GM13976 (cell line): Measurements from ENCODE around the gene FTO.

Source experiments
- DNase-seq: peaks from one replicate; pipeline ENCODE4 v3.0.0; 2012; ENCODE audit warnings: low spot score
- in situ Hi-C: fragments of 300-500 bp; cut with MboI; formaldehyde crosslinking; loops from one replicate; pipeline ENCODE4 v1.12.0; 2022; ENCODE audit warnings: low sequenced_read_pairs, mixed read lengths, inconsistent platforms; ENCODE audit not compliant: unreplicated experiment
- TF ChIP-seq, protein P1 (sequence below): IDR thresholded peaks from 2 replicates; pipeline ENCODE4 v1.5.1; 2012; ENCODE audit warnings: borderline replicate concordance, mild to moderate bottlenecking; ENCODE audit not compliant: insufficient read depth; ENCODE audit errors: extremely low read depth, missing control alignments, control extremely low read depth

The FTO gene

DNA sequence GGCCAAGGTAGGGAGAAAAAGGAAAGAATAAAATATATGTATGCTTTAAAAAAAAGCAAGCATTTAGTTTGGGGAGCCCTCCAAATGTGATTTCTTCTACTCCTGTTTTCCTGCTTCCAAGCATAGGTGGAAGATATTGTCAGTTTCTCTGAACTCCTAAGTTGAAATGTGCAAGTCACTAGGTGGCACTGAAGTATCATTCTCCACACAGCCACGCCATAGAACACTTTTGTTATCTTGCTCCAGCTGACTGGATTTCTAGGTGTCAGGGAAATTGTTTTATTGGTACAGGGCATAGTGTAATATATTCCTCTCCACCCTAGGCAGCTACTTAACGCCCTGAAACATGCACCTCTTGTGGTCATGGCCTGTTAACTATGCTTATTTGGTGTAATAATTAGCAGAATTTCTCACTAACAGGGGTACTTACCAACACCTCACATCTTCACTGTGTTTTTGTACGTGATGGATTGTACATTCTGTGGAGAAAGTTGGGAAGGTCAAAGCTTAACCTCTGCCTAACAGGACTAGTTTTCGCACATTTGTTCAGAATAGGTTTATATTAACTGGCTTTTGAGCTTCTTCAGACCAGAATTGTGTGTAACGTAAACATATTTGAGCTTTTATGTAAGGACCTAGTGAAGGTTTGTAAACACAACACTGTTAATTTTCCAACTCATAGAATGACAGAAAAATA is 69.3 kb downstream of the FTO start:
- in situ Hi-C loops: no loop called here
- TF ChIP-seq, protein P1, sequence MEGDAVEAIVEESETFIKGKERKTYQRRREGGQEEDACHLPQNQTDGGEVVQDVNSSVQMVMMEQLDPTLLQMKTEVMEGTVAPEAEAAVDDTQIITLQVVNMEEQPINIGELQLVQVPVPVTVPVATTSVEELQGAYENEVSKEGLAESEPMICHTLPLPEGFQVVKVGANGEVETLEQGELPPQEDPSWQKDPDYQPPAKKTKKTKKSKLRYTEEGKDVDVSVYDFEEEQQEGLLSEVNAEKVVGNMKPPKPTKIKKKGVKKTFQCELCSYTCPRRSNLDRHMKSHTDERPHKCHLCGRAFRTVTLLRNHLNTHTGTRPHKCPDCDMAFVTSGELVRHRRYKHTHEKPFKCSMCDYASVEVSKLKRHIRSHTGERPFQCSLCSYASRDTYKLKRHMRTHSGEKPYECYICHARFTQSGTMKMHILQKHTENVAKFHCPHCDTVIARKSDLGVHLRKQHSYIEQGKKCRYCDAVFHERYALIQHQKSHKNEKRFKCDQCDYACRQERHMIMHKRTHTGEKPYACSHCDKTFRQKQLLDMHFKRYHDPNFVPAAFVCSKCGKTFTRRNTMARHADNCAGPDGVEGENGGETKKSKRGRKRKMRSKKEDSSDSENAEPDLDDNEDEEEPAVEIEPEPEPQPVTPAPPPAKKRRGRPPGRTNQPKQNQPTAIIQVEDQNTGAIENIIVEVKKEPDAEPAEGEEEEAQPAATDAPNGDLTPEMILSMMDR: peak; percentile 47
- peak; percentile 27 for DNase-seq

- TF ChIP-seq, protein P1: no peak
Measured at GRCh38 chr16:53773881-53774280, 69.9 kb downstream of the FTO start.

GRCh38 chr16:53775106-53775820 is 71.3 kb downstream of the FTO start:
- in situ Hi-C loops: no loop called here
- DNase-seq: no peak
- TF ChIP-seq, protein P1: no peak

More at GRCh38 chr16:53773881-53774280, 69.9 kb downstream of the FTO start:
- in situ Hi-C loops: no loop called here
- DNase-seq: no peak

- TF ChIP-seq, protein P1: no peak
- in situ Hi-C loops: no loop called here
- DNase-seq: no peak
Measured at GRCh38 chr16:53775821-53776431, 72.0 kb downstream of the FTO start.

DNA sequence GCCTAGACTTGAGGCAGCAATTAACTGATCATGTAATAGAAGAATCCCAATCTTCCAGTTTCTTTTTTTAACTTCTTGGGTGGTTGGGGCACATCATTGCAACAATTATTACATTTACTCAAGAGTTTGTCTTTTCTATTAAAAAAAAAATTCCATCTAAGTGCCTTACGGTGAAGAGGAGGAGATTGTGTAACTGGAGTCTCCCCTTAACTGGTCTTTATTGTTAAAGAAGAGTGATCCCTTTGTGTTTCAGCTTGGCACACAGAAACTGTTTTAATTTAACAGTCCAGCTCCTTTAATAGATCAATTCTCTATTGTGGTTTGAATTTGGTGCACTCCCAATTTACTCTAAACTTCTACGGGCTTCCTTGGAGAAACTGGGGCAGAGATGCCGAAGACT is 75.2 kb downstream of the FTO start:
- no peak for DNase-seq
- TF ChIP-seq, protein P1: no peak
- in situ Hi-C loops: no loop called here

- DNase-seq: no peak
- in situ Hi-C loops: no loop called here
- TF ChIP-seq, protein P1: no peak
Measured at GRCh38 chr16:53780051-53780450, 76.1 kb downstream of the FTO start.
